Stomach (tissue), 9 donors: ENCODE data around the gene E4F1. TPM values are rescaled to one million over a fixed set of nuclear protein-coding genes. Genes with fewer than 3 reads are reported as not detected.
A peak's percentile ranks its signal among the peaks of the same experiment; 100 is the strongest.

Experiments used
- DNase-seq, 2 donors: peaks; one replicate each; pipeline versions ENCODE4 v3.0.0 to v3.0.0-alpha.2; 2013 to 2019
- H3K27ac ChIP-seq, 5 donors: fragments of 200-600 bp in 4 of 5; sonication (generic) in 4 of 5; one replicate each; pipeline ENCODE4 v1.5.1; 2013 to 2019; ENCODE audit warnings: mild to moderate bottlenecking in 1 of 5, moderate library complexity in 1 of 5
- H3K27me3 ChIP-seq, 3 donors: fragments of 200-600 bp; sonication (generic); one replicate each; pipeline ENCODE4 v1.5.1; 2017 to 2019; ENCODE audit warnings: mixed run types in 1 of 3
- H3K36me3 ChIP-seq, 4 donors: fragments of 200-600 bp; sonication (generic); 1 replicate in 3 of 4; 2 replicates in 1 of 4; pipeline ENCODE4 v1.5.1; 2016 to 2019
- H3K4me1 ChIP-seq, 4 donors: fragments of 200-600 bp; sonication (generic); one replicate each; pipeline ENCODE4 v1.5.1; 2016 to 2019
- H3K4me3 ChIP-seq, 4 donors: fragments of 200-600 bp; sonication (generic) in 3 of 4; one replicate each; pipeline ENCODE4 v1.5.1; 2016 to 2019; ENCODE audit warnings: mild to moderate bottlenecking in 1 of 4
- H3K9me3 ChIP-seq, 4 donors: fragments of 200-600 bp; sonication (generic); one replicate each; pipeline ENCODE4 v1.5.1; 2016 to 2019
- EP300 ChIP-seq: sonication (generic); formaldehyde crosslinking; IDR thresholded peaks from one replicate; pipeline ENCODE4 v1.6.1; 2017; ENCODE audit warnings: antibody characterized with exemption
- POLR2A ChIP-seq, 4 donors: fragments of 450-650 bp; IDR thresholded peaks; one replicate each; pipeline ENCODE4 v1.6.1; 2016; ENCODE audit warnings: antibody characterized with exemption in 4 of 4, control low read depth in 2 of 4, mild to moderate bottlenecking in 1 of 4, moderate library complexity in 1 of 4
- POLR2AphosphoS5 ChIP-seq, 3 donors: sonication (generic); formaldehyde crosslinking; IDR thresholded peaks; one replicate each; pipeline ENCODE4 v1.6.1; 2016; ENCODE audit warnings: antibody characterized with exemption in 3 of 3
- WGBS, 5 donors: extraction: QIAGEN DNeasy Blood & Tissue Kit in 3 of 5; methylation state at CpG; one replicate each; pipeline versions ENCODE4 v1.1.5 to v1.1.7; 2013 to 2018; 5-methylcytosine and 5-hydroxymethylcytosine counted together
- intact Hi-C: fragments of 100-400 bp; cut with DNase I; formaldehyde crosslinking; loops from one replicate; pipeline ENCODE4 v1.15.1; 2023; ENCODE audit warnings: low total_unique reads
- polyA plus RNA-seq, 3 donors: library from polyadenylated mRNA; stranded (reverse); fragments of 200-250 nt; gene quantifications; one replicate each; pipeline ENCODE4 v1.2.3, GENCODE V29; 2013
- total RNA-seq, 5 donors: library from RNA; depleted of rRNA; stranded (reverse); fragments of >200 nt; gene quantifications; one replicate each; pipeline versions ENCODE4 v1.1.0 to v1.2.3, GENCODE V29; 2014 to 2016
- TF ChIP-seq, protein P1 (sequence below), 7 experiments: fragments of 450-650 bp in 4 of 7; fragments of 200-600 bp in 3 of 7; sonication (generic) in 3 of 7; IDR thresholded peaks; one replicate each; pipeline ENCODE4 v1.5.1; 2016 to 2019; ENCODE audit warnings: antibody characterized with exemption in 7 of 7, control low read depth in 2 of 7, mild to moderate bottlenecking in 1 of 7
- donor health status: healthy with polysubstance abuse.
- donor health status: Bipolar disorder and iron deficiency.
- donor health status: healthy.

The E4F1 gene
- total and polyA plus RNA-seq, 8 donors = 12.7 to 114 (median 35.6) TPM

DNA sequence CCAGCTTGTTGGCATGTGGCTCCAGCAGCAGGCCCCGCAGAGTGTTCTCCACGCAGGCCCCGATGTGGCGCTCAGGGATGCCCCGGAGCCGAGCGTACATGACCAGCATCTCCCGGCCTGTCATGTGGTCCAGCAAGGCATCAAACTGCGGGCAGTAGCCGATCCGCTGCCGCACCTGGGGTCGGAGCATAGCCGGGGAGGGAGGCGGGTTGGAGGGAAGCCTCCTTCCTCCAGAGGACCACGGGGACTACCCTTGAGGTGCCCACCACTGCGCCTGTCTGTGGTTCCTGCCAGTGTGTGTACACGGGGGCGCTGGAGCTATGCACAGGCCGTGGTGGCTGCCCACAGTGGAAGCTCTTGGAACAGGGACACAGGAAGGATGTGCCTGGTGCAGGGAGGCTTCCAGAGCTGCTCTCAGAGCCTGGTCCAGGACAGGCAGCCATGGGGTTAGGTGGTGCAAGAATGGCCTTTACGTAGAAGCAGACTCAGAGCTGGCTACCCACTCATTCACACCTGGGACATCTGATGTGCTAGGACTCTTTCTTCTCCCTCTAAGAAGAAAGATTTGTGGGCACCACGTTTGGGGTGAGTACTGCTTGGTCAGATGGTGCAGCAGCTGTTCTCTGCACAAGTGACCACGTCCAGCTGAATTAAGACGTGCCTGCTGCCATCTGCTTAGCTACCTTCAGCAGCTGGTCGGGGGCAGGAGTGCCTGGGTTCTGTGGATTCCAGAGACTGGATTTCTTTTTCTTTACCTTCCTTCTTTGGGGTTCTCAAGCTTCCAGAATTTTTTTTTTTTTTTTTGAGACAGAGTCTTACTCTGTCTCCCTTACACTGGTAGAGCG is 55.8 kb downstream of the E4F1 start:
- WGBS, 5 donors = 84 to 90% (median 88%) methylated on average over 17 to 26 of the region's 26 CpGs
- H3K27me3 ChIP-seq = no peaks in the 10 kb centered on the region

GRCh38 chr16:2280461-2280860 is 57.1 kb downstream of the E4F1 start:
- DNase-seq = no peak
- Histone ChIP-seq H3K36me3 (peaks cover 0 to 60% (median 43%) of the 10 kb centered on the region in 4 donors), H3K4me1 (no peaks in the 10 kb centered on the region), H3K27ac (no peak overlapping the region), H3K27me3 (no peaks in the 10 kb centered on the region), H3K9me3 (no peaks in the 10 kb centered on the region), H3K4me3 (no peak overlapping the region)
- intact Hi-C loops = no loop called here
- 87 to 95% (median 92%) methylated on average over 4 to 8 of the region's 8 CpGs for WGBS, 5 donors
- TF ChIP-seq EP300 = no peak
- no peak for TF ChIP-seq POLR2AphosphoS5 (IDR thresholded peaks at IDR 0.05)
- TF ChIP-seq, protein P1, sequence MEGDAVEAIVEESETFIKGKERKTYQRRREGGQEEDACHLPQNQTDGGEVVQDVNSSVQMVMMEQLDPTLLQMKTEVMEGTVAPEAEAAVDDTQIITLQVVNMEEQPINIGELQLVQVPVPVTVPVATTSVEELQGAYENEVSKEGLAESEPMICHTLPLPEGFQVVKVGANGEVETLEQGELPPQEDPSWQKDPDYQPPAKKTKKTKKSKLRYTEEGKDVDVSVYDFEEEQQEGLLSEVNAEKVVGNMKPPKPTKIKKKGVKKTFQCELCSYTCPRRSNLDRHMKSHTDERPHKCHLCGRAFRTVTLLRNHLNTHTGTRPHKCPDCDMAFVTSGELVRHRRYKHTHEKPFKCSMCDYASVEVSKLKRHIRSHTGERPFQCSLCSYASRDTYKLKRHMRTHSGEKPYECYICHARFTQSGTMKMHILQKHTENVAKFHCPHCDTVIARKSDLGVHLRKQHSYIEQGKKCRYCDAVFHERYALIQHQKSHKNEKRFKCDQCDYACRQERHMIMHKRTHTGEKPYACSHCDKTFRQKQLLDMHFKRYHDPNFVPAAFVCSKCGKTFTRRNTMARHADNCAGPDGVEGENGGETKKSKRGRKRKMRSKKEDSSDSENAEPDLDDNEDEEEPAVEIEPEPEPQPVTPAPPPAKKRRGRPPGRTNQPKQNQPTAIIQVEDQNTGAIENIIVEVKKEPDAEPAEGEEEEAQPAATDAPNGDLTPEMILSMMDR (IDR thresholded peaks at IDR 0.05) = no peak
- no peak for TF ChIP-seq POLR2A (IDR thresholded peaks at IDR 0.05)

More for the DNA sequence above, 55.8 kb downstream of the E4F1 start:
- H3K27ac ChIP-seq = no peak overlapping the region
- H3K36me3 ChIP-seq = peaks cover 0 to 48% (median 30%) of the 10 kb centered on the region in 4 donors
- DNase-seq = no peak
- H3K4me1 ChIP-seq = no peaks in the 10 kb centered on the region
- intact Hi-C loops = no loop called here
- H3K9me3 ChIP-seq = no peaks in the 10 kb centered on the region
- TF ChIP-seq POLR2A (IDR thresholded peaks at IDR 0.05) (no peak), POLR2AphosphoS5 (IDR thresholded peaks at IDR 0.05) (no peak), EP300 (no peak)
- TF ChIP-seq, protein P1 (IDR thresholded peaks at IDR 0.05) = no peak
- no peak overlapping the region for H3K4me3 ChIP-seq

DNA sequence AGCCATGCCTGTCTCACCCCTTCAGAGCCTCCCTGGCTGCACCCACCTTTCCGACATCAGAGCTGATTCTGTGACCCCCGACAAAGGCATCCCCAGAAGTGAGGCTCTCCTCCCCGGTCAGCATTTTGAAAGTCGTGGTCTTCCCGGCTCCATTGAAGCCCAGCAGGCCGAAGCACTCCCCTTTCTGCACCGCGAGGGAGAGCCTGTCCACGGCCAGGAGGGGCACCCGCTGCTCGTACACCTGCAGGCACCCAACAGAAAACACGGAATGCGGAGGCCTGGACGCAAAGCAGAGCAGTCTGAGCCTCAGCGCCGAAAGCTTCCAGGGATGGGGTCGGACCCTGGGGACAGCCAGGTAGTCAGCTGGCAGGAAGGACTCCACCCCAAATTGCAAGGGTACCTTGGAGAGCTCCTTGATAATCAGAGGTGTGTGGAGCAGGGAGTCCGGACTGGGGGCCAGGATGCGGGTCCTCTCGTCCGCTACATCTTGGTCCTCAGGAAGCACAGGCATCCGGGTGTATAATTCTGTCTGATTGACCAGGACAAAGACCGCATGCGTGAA is 57.7 kb downstream of the E4F1 start:
- TF ChIP-seq EP300 (no peak), POLR2A (IDR thresholded peaks at IDR 0.05) (no peak), POLR2AphosphoS5 (IDR thresholded peaks at IDR 0.05) (no peak)
- TF ChIP-seq, protein P1 (IDR thresholded peaks at IDR 0.05) = no peak
- peak in 1 of 2 donors; percentile 2 for DNase-seq
- no peaks in the 10 kb centered on the region for H3K4me1 ChIP-seq
- no peaks in the 10 kb centered on the region for H3K27me3 ChIP-seq
- no peaks in the 10 kb centered on the region for H3K9me3 ChIP-seq
- intact Hi-C loops = no loop called here
- H3K4me3 ChIP-seq = no peak overlapping the region
- 77 to 85% (median 80%) methylated on average over 18 to 24 of the region's 24 CpGs for WGBS, 5 donors
- peaks cover 0 to 66% (median 45%) of the 10 kb centered on the region in 4 donors for H3K36me3 ChIP-seq
- H3K27ac ChIP-seq = no peak overlapping the region

DNA sequence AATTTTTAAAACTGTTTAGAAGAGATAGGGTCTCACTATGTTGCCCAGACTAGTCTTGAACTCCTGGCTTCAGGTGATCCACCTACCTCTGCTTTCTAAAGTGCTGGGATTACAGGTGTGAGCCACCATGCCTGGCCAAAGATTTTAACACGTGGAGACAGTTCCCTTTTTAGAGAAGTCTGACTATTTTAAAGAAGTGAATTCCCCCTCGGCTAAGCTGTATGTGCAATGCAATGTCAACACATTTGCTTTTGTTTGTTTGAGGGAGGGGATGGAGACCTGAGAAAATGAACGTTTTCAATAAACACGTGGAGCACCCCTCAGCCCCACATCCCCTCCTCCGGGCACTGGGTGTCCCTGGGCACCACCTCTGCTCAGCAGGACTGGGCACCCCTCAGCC is 58.9 kb downstream of the E4F1 start:
- Histone ChIP-seq H3K27ac (no peak overlapping the region), H3K4me1 (no peaks in the 10 kb centered on the region), H3K9me3 (no peaks in the 10 kb centered on the region), H3K27me3 (no peaks in the 10 kb centered on the region), H3K36me3 (peaks cover 0 to 77% (median 48%) of the 10 kb centered on the region in 4 donors), H3K4me3 (no peak overlapping the region)
- WGBS, 5 donors = 41 to 64% (median 58%) methylated on average over 5 of the region's 5 CpGs
- no peak for TF ChIP-seq POLR2A (IDR thresholded peaks at IDR 0.05)
- TF ChIP-seq EP300 = no peak
- TF ChIP-seq, protein P1 (IDR thresholded peaks at IDR 0.05) = no peak
- TF ChIP-seq POLR2AphosphoS5 (IDR thresholded peaks at IDR 0.05) = no peak
- intact Hi-C loops = no loop called here
- no peak for DNase-seq
